ENCODE measurements around the gene TNC.

- no peak for TF ChIP-seq CTCF (IDR thresholded peaks at IDR 0.05)
- no peak for TF ChIP-seq POLR2A (IDR thresholded peaks at IDR 0.05)
These were observed 39.3 kb upstream of the TNC start for GRCh38 chr9:115157245-115157674.
